Smooth muscle cell of the brain vasculature (primary cell): ENCODE results near the gene AGMAT.

Experiments
- DNase-seq: peaks from one replicate; pipeline ENCODE4 v3.0.0-alpha.2; 2012; ENCODE audit warnings: low read depth, low spot score

The AGMAT gene, protein sequence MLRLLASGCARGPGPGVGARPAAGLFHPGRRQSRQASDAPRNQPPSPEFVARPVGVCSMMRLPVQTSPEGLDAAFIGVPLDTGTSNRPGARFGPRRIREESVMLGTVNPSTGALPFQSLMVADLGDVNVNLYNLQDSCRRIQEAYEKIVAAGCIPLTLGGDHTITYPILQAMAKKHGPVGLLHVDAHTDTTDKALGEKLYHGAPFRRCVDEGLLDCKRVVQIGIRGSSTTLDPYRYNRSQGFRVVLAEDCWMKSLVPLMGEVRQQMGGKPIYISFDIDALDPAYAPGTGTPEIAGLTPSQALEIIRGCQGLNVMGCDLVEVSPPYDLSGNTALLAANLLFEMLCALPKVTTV

GRCh38 chr1:15584489-15585363 is at the start of gene AGMAT:
Gene AGMAT (minus strand): TSS chr1:15585051. CDS start chr1:15584967, 84 bp downstream.
- DNase-seq, result no peak

DNA sequence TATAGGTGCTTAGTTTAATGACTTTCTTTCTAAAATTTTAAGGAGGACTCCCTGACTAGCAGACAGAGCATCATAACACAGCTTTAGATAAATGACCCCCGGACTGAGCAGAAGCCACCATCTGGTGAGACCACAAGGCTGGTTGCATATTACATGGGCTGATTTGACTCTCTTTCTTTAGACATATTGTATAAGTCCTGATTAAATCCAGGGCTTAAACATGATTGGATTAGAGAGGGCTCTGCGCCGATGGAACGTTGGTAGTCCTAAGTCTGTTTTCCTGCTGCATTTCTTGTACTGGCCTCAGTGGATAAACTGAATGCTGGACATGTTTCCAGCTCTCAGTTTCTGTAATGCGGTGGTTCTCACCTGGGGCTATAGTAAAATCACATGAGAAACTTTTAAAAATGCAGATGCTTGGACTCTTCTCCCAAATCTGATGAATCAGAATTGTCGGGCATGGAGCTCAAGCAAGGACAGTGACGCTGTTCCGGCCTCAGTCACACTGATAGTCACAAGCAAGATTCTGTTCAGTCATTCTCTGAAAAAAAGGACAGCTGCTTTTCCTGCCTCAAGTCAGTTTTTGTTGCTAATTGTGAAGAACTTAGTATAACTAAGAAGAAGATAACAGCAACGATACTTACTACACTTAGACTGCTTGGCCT is 49.0 kb upstream of the AGMAT start:
- DNase-seq, result no peak

DNA sequence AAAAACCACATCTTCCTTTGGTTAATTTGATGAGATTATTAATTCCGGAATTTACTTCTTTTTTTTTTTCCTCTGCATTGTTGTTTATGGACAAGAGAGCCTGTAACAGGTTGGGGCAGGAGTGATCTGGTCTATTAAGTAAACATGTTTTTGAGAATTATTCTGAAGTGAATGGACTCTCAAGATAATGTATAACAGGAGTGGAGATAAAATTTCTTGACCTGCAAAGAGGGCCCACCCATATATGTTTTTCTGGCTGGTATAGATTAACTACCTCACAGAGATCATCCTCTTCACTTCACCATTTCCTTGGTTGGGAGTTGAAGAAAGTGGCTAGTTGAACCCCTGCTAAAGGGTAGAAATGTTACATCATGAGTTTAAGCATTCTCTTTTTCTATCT is 43.2 kb upstream of the AGMAT start:
- no peak for DNase-seq

GRCh38 chr1:15627343-15627988 is 42.6 kb upstream of the AGMAT start:
- DNase-seq, result no peak

DNA sequence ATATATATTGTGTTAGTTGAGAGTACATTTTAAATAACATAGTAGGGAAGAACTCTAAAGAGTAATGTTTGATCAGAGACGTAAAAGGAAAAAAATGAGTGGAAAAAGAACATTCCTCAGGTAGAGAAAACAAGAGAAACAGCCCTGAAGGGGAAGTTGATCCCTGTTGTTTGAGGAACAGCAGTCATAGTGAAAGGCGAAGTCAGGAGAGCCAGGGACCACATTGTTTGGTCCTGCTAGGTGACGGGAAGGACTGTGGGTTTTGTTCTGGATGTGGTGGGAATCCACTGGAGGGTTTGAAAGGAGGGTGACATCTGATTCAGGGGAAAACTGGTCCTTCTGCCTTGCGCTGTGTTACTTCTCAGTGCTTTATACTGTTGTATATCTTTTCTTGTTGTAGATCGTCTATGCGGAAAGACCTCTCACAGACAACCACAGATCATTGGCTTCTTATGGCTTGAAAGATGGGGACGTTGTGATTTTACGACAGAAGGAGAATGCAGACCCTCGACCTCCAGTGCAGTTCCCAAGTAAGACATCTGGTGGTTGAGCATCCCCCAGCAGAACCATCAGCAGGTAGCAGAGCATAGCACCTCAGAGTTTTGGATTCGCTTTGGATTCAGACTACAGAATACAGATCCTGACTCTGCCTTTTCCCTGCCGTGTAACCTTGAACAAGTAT is 41.6 kb upstream of the AGMAT start:
- DNase-seq, result no peak

DNA sequence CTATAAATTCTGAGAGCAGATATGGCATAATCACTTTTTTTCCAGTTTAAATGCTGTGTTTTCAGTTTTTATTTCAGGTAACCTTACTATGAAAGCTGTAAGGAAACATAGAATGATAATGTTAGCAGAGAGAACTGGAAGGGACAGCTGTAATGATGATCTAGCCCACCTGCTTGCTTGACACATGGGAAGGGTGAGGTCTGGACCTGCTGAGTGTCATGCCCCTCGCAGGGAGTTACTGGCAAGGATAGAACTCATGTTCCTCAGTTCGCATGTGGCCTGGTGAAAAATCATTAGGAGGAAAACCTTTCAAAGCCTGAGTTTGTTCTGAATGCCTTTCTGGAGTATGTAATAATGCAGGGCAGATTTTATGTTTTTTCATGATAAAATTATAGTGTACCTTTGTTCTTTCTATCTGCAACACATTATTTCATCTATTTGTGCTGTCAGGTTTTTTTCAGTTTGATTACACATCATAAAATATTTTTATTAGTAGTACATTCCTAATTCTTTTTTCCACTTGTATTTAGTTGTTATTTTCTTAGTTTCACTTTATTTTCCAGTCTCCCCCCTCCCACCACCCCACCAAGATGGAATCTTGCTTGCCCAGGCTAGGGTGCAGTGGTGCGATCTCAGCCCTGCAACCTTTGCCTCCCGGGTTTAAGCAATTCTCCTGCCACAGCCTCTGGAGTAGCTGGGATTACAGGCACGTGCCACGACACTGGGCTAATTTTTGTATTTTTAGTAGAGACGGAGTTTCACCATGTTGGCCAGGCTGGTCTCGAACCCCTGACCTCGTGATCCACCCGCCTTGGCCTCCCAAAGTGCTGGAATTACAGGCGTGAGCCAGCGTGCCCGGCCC is 40.4 kb upstream of the AGMAT start:
- DNase-seq, result no peak

- no peak for DNase-seq
These were observed 39.4 kb upstream of the AGMAT start for GRCh38 chr1:15624133-15624714.

DNA sequence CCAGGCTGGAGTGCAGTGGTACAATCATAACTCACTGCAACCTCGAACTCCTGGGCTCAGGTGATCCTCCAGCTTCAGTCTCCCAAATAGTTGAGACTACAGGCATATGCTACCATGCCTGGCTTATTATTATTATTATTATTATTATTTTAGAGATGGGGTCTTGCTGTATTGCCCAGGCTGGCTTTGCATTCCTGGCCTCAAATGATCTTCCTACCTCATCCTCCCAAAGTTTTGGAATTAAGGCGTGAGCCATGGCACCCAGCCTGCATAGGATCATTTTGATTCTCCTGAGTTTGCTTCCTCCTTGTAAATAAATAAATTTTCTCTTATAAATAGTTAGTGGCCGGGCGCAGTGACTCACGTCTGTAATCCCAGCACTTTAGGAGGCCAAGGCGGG is 38.6 kb upstream of the AGMAT start:
- no peak for DNase-seq

GRCh38 chr1:15622712-15623373 is 38.0 kb upstream of the AGMAT start:
- DNase-seq, result no peak

DNA sequence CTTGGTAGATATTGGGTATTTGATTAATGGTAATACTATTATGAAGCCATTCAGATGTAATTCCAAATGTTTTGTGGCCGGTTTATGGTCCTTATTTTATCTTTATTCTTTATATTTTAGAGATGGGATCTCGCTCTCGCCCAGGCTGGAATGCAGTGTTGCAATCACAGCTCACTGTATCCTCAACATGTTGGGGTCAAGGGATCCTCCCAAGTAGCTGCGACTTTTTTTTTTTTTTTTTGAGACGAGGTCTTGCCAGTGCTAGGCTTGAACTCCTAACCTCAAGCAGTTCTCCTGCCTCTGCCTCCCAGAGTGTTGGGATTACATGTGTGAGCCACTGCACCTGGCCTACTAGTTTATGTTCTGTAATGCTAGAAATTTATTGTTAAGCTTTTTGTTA is 37.1 kb upstream of the AGMAT start:
- no peak for DNase-seq

DNA sequence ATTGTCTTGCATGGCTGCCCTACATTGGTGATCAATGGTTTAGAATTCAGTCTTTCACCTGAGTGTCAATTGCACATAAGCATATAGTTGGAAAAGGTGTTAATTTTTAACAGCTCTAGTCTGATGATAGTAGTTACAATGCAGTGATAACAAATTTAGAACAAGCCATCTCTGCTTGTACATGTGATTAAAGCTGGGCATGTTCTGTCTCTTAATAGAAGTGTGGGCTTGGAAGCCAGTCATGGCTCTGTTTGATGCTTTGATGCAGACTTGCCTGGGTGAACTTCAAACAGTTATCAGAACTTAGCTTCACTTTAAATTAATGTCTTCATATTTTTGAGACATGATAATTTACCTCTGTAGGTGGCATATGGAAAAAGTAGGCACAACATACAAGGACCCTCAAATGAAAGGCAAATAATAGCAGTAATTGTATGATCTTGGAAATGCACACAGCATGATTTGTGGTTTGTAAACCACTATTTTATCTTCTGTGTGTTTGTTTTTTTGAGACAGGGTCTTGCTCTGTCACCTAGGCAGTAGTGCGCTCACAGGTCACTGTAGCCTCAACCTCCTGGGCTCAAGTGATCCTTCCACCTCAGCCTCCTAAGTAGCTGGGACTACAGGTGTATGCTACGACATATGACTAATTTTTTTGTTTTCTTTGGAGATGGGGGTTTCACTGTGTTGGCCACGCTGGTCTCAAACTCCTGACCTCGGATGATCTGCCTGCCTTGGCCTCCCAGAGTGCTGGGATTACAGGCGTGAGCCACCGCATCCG is 36.2 kb upstream of the AGMAT start:
- DNase-seq, result no peak

GRCh38 chr1:15620155-15620545 is 35.3 kb upstream of the AGMAT start:
- DNase-seq, result no peak

DNA sequence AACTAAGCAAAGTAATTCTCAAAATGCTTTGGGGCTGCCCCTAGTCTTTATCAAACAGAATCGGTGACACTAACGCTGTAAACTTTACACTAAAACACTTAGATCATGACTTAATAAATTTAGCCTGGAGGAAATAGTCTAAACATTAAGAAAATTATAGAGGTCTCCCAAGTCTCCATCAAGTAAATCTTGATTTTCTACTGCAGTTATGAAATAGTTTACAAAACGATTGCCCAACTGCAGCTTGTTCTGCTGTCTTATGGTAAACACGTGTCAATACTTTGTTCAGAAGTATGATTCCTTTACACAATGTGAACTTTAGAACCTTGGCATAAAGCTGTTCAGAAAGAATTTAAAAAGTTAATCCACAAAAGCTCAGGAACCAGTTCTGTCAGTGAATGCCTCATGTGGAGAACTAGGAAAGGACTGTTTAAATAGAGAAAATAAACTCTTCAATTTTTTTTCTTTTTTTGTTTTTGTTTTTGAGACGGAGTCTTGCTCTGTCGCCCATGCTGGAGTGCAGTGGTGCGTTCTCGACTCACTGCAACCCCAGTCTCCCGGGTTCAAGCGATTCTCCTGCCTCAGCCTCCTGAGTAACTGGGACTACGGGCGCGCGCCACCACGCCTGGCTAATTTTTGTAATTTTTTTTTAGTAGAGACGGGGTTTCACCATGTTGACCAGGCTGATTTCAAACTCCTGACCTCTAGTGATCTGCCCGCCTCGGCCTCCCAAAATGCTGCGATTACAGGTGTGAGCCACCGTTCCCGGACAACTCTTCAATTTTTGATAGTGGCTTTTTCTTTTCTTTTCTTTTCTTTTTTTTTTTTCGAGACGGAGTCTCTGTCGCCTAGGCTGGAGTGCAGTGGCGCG is 34.0 kb upstream of the AGMAT start:
- no peak for DNase-seq

DNA sequence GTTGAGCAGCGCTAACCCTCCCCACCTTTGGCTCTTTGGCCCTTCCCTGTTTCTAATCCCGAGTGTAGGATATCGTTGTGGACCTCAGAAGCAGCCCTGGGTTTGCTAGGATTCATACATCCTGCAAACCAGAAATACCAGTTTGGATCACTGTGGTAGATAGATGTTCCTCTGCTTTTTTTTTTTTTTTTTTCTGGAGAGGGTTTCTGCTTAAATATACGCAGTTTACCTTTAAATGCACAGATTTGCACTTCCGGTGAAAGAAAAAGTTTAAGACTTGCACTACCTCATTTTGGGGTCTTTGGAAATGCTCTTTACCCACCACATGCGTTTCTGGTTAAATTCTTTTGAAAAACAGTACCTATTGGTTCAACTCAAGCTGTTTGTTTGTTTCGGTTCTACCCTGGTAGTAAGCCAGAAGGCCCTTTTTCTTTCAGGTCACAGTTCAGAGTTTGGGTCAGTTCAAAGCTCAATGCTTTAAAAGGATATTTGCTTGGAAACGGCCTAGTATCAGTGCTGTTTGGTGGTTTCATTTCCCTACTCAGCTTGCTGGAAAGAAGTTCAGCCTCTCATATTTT is 33.3 kb upstream of the AGMAT start:
- no peak for DNase-seq

GRCh38 chr1:15617173-15618076 is 32.6 kb upstream of the AGMAT start, which contains the start of gene DDI2:
Gene DDI2 (plus strand): TSS chr1:15617458. CDS start chr1:15617671, 213 bp downstream.
- peak; percentile 92 for DNase-seq
